Lung (tissue), 12 donors: ENCODE data around the gene RBKS. TPM values are rescaled to one million over a fixed set of nuclear protein-coding genes. Genes with fewer than 3 reads are reported as not detected.

Experiments
- ATAC-seq: fragments of 200-7000 bp; cut with Tn5 transposase; one replicate; pipeline ENCODE4 v1.9.1; 2020; ENCODE audit warnings: moderate number of reproducible peaks; ENCODE audit not compliant: insufficient read depth, low FRiP score
- DNase-seq, 3 donors: peaks; one replicate each; pipeline ENCODE4 v3.0.0-alpha.2; 2013 to 2017
- H3K27ac ChIP-seq, 2 donors: one replicate each; pipeline ENCODE4 v1.5.1; 2013; ENCODE audit warnings: mild to moderate bottlenecking in 2 of 2, moderate library complexity in 2 of 2, control low read depth in 1 of 2, inconsistent platforms in 1 of 2, low read depth in 1 of 2, low read length in 1 of 2
- H3K27me3 ChIP-seq, 3 donors: one replicate each; pipeline ENCODE4 v1.5.1; 2013; ENCODE audit warnings: low read length in 2 of 3; ENCODE audit not compliant: control insufficient read depth in 3 of 3, insufficient read depth in 3 of 3
- H3K36me3 ChIP-seq, 4 donors: one replicate each; pipeline ENCODE4 v1.5.1; 2013; ENCODE audit warnings: low read length in 4 of 4, mild to moderate bottlenecking in 1 of 4, moderate library complexity in 1 of 4; ENCODE audit not compliant: control insufficient read depth in 4 of 4, insufficient read depth in 4 of 4
- H3K4me1 ChIP-seq, 5 donors: one replicate each; pipeline ENCODE4 v1.5.1; 2013; ENCODE audit warnings: low read length in 5 of 5, mild to moderate bottlenecking in 2 of 5, moderate library complexity in 1 of 5; ENCODE audit not compliant: control insufficient read depth in 5 of 5, insufficient read depth in 5 of 5
- H3K4me3 ChIP-seq: one replicate; pipeline ENCODE4 v1.5.1; 2013; ENCODE audit warnings: mild to moderate bottlenecking, control low read depth, moderate library complexity
- H3K9ac ChIP-seq, 2 donors: one replicate each; pipeline ENCODE4 v1.5.1; 2013; ENCODE audit warnings: low read length in 2 of 2, control low read depth in 1 of 2; ENCODE audit not compliant: insufficient read depth in 1 of 2
- H3K9me3 ChIP-seq, 4 donors: one replicate each; pipeline ENCODE4 v1.5.1; 2013; ENCODE audit warnings: low read length in 3 of 4, mild to moderate bottlenecking in 1 of 4, moderate library complexity in 1 of 4; ENCODE audit not compliant: control insufficient read depth in 4 of 4, insufficient read depth in 3 of 4
- WGBS, 2 donors: extraction: QIAGEN DNeasy Blood & Tissue Kit; methylation state at CpG; one replicate each; pipeline ENCODE4 v1.1.7; 2013; 5-methylcytosine and 5-hydroxymethylcytosine counted together
- polyA plus RNA-seq, 2 donors: library from polyadenylated mRNA; stranded (reverse); fragments of 200-250 nt; gene quantifications; one replicate each; pipeline ENCODE4 v1.2.1, GENCODE V29; 2013
- total RNA-seq, 2 donors: library from RNA; depleted of rRNA in 1 of 2; stranded (reverse); fragments of >200 nt in 1 of 2; gene quantifications; one replicate each; pipeline ENCODE4 v1.2.1, GENCODE V29; 2014 to 2021
- TF ChIP-seq, protein P1 (sequence below): IDR thresholded peaks from 2 replicates; pipeline ENCODE4 v1.5.1; 2012; ENCODE audit warnings: mild to moderate bottlenecking; ENCODE audit errors: control extremely low read depth, extremely low read depth
- donor health status: control.
- donor health status: control.
- donor health status: Bipolar disorder and iron deficiency.
- donor health status: healthy.
- donor health status: DM: yes; HTN: yes; CAD: no.

Gene RBKS
- total and polyA plus RNA-seq, 4 donors = 3.9 to 5.1 (median 4.9) TPM

DNA sequence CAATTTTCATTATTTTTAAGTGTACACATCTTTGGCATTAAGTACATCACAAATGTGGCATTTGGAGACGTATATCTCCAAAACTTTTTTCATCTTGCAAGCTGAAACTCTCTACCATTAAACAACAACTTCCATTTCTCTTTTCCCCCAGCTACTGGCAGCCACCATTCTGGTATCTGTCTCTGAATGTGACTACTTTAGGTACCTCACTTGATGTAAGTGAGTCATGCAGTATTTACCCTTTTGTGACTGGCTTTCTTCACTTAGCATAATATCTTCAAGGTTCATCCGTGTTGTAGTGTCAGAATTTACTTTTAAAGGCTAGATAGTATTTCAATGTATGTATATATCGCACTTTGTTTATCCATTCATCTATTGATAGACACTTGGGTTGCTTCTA lies 17.4 kb upstream of the RBKS start:
- DNase-seq (no peak), ATAC-seq (no peak)
- Histone ChIP-seq H3K27me3 (no peaks in the 10 kb centered on the region), H3K4me3 (no peak overlapping the region), H3K4me1 (peaks cover 0 to 17% (median 0%) of the 10 kb centered on the region in 5 donors), H3K9ac (no peak overlapping the region), H3K36me3 (peaks cover 0 to 4% (median 0%) of the 10 kb centered on the region in 4 donors), H3K27ac (no peak overlapping the region), H3K9me3 (no peaks in the 10 kb centered on the region)
- TF ChIP-seq, protein P1, sequence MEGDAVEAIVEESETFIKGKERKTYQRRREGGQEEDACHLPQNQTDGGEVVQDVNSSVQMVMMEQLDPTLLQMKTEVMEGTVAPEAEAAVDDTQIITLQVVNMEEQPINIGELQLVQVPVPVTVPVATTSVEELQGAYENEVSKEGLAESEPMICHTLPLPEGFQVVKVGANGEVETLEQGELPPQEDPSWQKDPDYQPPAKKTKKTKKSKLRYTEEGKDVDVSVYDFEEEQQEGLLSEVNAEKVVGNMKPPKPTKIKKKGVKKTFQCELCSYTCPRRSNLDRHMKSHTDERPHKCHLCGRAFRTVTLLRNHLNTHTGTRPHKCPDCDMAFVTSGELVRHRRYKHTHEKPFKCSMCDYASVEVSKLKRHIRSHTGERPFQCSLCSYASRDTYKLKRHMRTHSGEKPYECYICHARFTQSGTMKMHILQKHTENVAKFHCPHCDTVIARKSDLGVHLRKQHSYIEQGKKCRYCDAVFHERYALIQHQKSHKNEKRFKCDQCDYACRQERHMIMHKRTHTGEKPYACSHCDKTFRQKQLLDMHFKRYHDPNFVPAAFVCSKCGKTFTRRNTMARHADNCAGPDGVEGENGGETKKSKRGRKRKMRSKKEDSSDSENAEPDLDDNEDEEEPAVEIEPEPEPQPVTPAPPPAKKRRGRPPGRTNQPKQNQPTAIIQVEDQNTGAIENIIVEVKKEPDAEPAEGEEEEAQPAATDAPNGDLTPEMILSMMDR = no peak
- whole genome bisulfite sequencing, 2 donors = 60 to 61% methylated on average over 3 of the region's 3 CpGs

DNA sequence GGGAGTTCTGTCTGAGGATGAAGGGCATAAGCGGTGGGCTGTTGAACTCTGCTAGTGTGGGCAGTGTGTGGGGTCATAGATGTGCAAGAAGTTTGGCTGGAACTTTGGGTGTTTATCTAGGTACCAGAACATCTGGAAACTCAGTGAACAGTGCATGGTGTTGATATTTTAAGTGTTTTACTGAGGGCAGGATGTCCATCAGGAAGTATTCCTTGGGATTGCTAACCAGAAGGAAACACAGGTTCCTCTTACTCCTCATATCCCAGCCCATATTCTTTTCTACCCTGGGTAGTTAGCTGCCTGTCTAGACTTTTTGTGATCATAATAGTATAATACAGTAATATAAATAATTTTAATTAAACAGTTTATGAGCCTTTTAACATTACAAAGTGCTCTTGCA lies 15.9 kb upstream of the RBKS start:
- 91 to 92% methylated on average over 1 of the region's 1 CpG for WGBS, 2 donors
- no peaks in the 10 kb centered on the region for H3K9me3 ChIP-seq
- no peak overlapping the region for H3K9ac ChIP-seq
- DNase-seq (no peak), ATAC-seq (no peak)
- no peak overlapping the region for H3K4me3 ChIP-seq
- peaks cover 0 to 15% (median 0%) of the 10 kb centered on the region in 5 donors for H3K4me1 ChIP-seq
- H3K27me3 ChIP-seq = no peaks in the 10 kb centered on the region
- H3K36me3 ChIP-seq = peaks cover 0 to 4% (median 1%) of the 10 kb centered on the region in 4 donors
- H3K27ac ChIP-seq = peak overlapping the region in 1 of 2 donors; percentile 45
- TF ChIP-seq, protein P1 = no peak

DNA sequence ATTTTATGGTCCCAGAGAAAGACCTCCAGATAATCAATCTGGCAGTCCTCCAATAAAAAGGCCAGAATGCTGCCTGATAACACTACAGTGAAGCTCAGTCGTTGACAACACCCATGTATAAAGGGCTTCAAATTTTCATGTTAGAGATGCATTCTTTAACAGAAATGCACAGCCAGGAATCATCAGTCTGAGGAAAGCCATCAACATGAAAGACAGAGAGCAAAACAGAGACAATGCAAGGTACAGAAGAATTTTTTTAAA lies 14.1 kb upstream of the RBKS start:
- peaks cover 0 to 4% (median 1%) of the 10 kb centered on the region in 4 donors for H3K36me3 ChIP-seq
- peaks cover 0 to 15% (median 0%) of the 10 kb centered on the region in 5 donors for H3K4me1 ChIP-seq
- no peaks in the 10 kb centered on the region for H3K9me3 ChIP-seq
- TF ChIP-seq, protein P1 = no peak
- no peak overlapping the region for H3K27ac ChIP-seq
- ATAC-seq = no peak
- no peak for DNase-seq
- no peaks in the 10 kb centered on the region for H3K27me3 ChIP-seq
- 89 to 93% methylated on average over 1 of the region's 1 CpG for WGBS, 2 donors
- H3K4me3 ChIP-seq = no peak overlapping the region
- no peak overlapping the region for H3K9ac ChIP-seq
